Ectodermal cell (in vitro differentiated cells): Measurements from ENCODE around the gene ZNF358.

Experiments used
- H3K27ac ChIP-seq: 2 replicates; pipeline ENCODE4 v1.7.0; 2013; ENCODE audit warnings: mild to moderate bottlenecking, low read depth, low read length; ENCODE audit not compliant: insufficient read depth, poor library complexity, severe bottlenecking
- H3K27me3 ChIP-seq: 2 replicates; pipeline ENCODE4 v1.7.0; 2013; ENCODE audit warnings: mild to moderate bottlenecking, low read length; ENCODE audit not compliant: insufficient read depth, control insufficient read depth, poor library complexity, severe bottlenecking
- H3K36me3 ChIP-seq: one replicate; pipeline ENCODE4 v1.7.0; 2013; ENCODE audit warnings: low read length; ENCODE audit not compliant: control insufficient read depth, insufficient read depth
- H3K4me1 ChIP-seq: one replicate; pipeline ENCODE4 v1.7.0; 2013; ENCODE audit warnings: low read length; ENCODE audit not compliant: control insufficient read depth, insufficient read depth
- H3K4me3 ChIP-seq: 2 replicates; pipeline ENCODE4 v1.7.0; 2013; ENCODE audit warnings: low read depth, low read length, control low read depth; ENCODE audit not compliant: insufficient read depth
- H3K9me3 ChIP-seq: 2 replicates; pipeline ENCODE4 v1.7.0; 2013; ENCODE audit warnings: mild to moderate bottlenecking, low read length, moderate library complexity; ENCODE audit not compliant: control insufficient read depth
- WGBS, 2 experiments: methylation state at CpG; one replicate each; pipeline ENCODE4 v1.1.7; 2013; ENCODE audit warnings: missing lambda C conversion rate in 2 of 2; 5-methylcytosine and 5-hydroxymethylcytosine counted together

The ZNF358 gene

DNA sequence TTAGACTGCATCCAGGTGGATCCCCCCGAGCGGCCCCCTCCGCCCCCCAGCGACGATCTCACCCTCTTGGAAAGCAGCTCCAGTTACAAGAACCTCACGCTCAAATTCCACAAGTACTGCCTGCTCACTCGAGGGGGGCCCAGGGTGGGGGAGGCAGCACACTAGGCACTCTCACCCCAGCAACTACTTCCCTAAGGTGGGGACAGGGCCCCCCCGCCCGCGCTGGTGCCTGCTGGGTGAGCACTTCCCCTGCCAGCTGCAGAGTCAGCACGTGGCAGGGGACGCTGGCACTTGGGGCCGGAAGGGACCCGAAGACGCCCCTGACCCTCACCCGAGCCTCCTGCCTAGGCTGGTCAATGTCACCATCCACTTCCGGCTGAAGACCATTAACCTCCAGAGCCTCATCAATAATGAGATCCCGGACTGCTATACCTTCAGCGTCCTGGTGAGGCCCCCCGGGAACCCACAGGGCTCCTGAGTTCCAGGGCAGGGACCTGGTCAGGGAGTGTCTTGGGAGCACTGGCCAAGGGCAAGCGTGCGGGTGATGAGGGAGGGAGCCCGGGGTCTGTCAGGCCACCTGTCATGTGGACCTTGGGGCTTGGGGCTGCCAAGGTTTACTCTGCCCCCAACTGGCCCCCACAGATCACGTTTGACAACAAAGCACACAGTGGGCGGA lies 11.8 kb downstream of the ZNF358 start:
- Histone ChIP-seq H3K9me3 (no peaks in the 10 kb centered on the region), H3K27me3 (no peaks in the 10 kb centered on the region), H3K4me3 (no peak overlapping the region), H3K27ac (no peak overlapping the region), H3K36me3 (peaks cover 6% of the 10 kb centered on the region), H3K4me1 (peaks cover 4% of the 10 kb centered on the region)
- 91 to 92% methylated on average over 25 of the region's 25 CpGs for WGBS, 2 experiments

DNA sequence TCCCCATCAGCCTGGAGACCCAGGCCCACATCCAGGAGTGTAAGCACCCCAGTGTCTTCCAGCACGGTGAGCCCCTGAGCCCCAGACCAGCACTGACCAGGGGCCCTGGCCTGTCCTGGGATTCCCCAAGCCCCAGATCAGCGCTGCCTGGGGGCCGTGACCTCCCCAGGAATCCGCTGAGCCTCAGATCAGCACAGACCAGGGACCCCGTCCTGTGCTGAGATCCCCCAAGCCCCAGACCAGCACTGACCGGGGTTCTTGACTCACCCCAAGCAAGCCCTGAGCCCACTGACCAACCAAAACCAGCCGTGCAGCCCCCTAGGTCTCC lies 12.3 kb downstream of the ZNF358 start:
- 93 to 95% methylated on average over 7 of the region's 7 CpGs for WGBS, 2 experiments
- Histone ChIP-seq H3K27me3 (no peaks in the 10 kb centered on the region), H3K4me3 (no peak overlapping the region), H3K27ac (no peak overlapping the region), H3K9me3 (no peaks in the 10 kb centered on the region), H3K4me1 (peaks cover 3% of the 10 kb centered on the region), H3K36me3 (peaks cover 6% of the 10 kb centered on the region)

- Histone ChIP-seq H3K27ac (no peak overlapping the region), H3K36me3 (peaks cover 6% of the 10 kb centered on the region), H3K27me3 (no peaks in the 10 kb centered on the region), H3K4me1 (no peaks in the 10 kb centered on the region), H3K9me3 (no peaks in the 10 kb centered on the region), H3K4me3 (no peak overlapping the region)
- WGBS, 2 experiments: 93 to 94% methylated on average over 32 of the region's 32 CpGs
Measured at GRCh38 chr19:7528522-7529245, 12.8 kb downstream of the ZNF358 start.

DNA sequence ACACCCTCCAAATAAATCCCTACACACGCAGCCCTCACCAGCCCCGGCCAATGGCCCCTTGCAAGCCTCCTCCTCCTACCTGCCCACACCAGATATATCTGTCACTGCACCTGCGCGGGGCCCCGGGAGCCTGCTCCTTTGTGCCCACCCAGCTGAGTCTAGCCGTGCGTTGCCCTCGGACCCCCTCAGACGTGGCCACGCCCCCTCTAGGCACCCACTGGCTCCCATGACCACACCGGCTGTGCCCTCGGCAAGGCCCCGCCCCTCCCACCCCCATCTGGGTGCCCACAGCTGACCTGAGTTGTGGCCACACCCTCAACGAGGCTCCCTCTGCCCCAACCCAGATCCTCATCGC lies 13.3 kb downstream of the ZNF358 start:
- Histone ChIP-seq H3K27ac (no peak overlapping the region), H3K4me1 (no peaks in the 10 kb centered on the region), H3K4me3 (no peak overlapping the region), H3K9me3 (no peaks in the 10 kb centered on the region), H3K36me3 (peaks cover 6% of the 10 kb centered on the region), H3K27me3 (no peaks in the 10 kb centered on the region)
- 88 to 90% methylated on average over 15 of the region's 15 CpGs for WGBS, 2 experiments

DNA sequence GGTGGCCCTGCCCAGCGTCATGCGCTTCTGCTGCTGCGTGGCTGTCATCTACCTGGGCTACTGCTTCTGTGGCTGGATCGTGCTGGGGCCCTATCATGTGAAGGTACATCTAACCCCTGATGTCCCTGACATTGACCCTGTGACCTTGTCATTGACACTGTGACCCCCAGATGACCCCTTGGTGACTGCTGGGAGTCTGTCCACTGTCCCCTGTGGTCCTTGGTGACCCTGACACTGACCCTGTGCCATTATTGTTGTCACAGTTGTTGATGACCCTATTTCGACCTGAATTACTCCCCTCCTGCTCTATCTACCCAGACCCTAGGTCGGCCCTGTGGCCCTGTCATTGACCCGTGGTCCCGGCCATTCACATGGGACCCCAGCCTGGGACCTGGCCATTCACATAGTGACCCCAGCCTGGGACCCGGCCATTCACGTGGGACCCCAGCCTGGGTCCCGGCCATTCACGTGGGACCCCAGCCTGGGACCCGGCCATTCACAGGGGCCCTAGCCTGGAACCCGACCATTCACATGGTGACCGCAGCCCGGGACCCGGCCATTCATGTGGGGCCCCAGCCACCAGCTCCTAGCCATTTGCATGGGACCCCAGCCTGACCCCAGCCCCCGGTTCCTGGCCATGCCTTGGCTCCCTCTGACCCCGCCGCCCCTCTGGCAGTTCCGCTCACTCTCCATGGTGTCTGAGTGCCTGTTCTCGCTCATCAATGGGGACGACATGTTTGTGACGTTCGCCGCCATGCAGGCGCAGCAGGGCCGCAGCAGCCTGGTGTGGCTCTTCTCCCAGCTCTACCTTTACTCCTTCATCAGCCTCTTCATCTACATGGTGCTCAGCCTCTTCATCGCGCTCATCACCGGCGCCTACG lies 13.9 kb downstream of the ZNF358 start:
- H3K4me1 ChIP-seq: no peaks in the 10 kb centered on the region
- WGBS, 2 experiments: 94 to 95% methylated on average over 33 of the region's 33 CpGs
- peaks cover 6% of the 10 kb centered on the region for H3K36me3 ChIP-seq

GRCh38 chr19:7533281-7533885 lies 17.5 kb downstream of the ZNF358 start:
- Histone ChIP-seq H3K27me3 (no peaks in the 10 kb centered on the region), H3K36me3 (peaks cover 6% of the 10 kb centered on the region), H3K4me3 (peak overlapping the region; percentile 75), H3K27ac (no peak overlapping the region), H3K4me1 (no peaks in the 10 kb centered on the region), H3K9me3 (no peaks in the 10 kb centered on the region)
- 62 to 64% methylated on average over 30 of the region's 30 CpGs for WGBS, 2 experiments

More for the DNA sequence above, 13.9 kb downstream of the ZNF358 start:
- no peak overlapping the region for H3K27ac ChIP-seq
- H3K27me3 ChIP-seq: no peaks in the 10 kb centered on the region
- no peaks in the 10 kb centered on the region for H3K9me3 ChIP-seq
- H3K4me3 ChIP-seq: no peak overlapping the region

GRCh38 chr19:7533925-7534480 lies 18.1 kb downstream of the ZNF358 start:
- Histone ChIP-seq H3K27ac (peak overlapping the region; percentile 91), H3K27me3 (no peaks in the 10 kb centered on the region), H3K36me3 (peaks cover 6% of the 10 kb centered on the region), H3K4me1 (no peaks in the 10 kb centered on the region), H3K4me3 (peak overlapping the region; percentile 75), H3K9me3 (no peaks in the 10 kb centered on the region)
- WGBS, 2 experiments: 0% methylated on average over 41 of the region's 41 CpGs

DNA sequence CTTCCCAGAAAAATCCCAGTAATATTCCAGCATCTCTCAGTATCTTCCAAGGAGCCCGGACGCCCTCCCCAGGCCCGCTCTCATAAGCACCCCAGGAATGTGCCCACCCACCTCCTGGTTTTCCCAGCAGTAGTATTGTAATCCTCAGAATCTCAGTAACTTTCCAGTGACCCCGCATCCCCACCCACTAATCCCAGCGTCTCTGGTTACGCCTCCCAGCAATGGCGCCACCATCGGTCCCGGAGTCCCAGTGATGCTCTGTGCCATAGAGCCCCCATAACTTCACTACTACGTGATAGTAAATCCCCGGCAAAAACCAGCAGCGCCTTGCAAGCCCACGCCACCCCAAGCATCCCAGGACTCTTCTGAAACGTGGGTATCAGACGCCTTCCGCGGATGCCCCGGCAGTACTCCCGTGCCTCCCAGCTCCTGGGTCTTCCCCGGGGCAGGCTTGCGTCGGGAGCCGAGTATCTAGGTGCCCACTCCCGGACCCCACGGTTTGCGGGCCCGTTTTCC lies 18.7 kb downstream of the ZNF358 start:
- WGBS, 2 experiments: 0 to 1% methylated on average over 27 of the region's 27 CpGs
- peak overlapping the region; percentile 91 for H3K27ac ChIP-seq
- H3K4me1 ChIP-seq: no peaks in the 10 kb centered on the region
- H3K36me3 ChIP-seq: peaks cover 6% of the 10 kb centered on the region
- H3K27me3 ChIP-seq: no peaks in the 10 kb centered on the region
- peak overlapping the region; percentile 75 for H3K4me3 ChIP-seq
- no peaks in the 10 kb centered on the region for H3K9me3 ChIP-seq

- peak within 1 kb of the TSS; percentile 75 for H3K4me3 ChIP-seq
- H3K27ac ChIP-seq: peak within 1 kb of the TSS; percentile 91
- no peaks in the 10 kb centered on the region for H3K27me3 ChIP-seq
- H3K4me1 ChIP-seq: no peaks in the 10 kb centered on the region
- H3K9me3 ChIP-seq: no peaks in the 10 kb centered on the region
- WGBS, 2 experiments: 1% methylated on average over 76 of the region's 76 CpGs
- no peaks in the 10 kb centered on the region for H3K36me3 ChIP-seq
Measured at GRCh38 chr19:7535047-7535997, 19.4 kb downstream of the ZNF358 start, which contains the start of gene PNPLA6. Gene PNPLA6 (plus strand): TSS chr19:7535717. CDS start chr19:7535789, 72 bp downstream.
